H9 (cell line): ENCODE results near the gene IL1R2. TPM values are rescaled to one million over a fixed set of nuclear protein-coding genes. Genes with fewer than 3 reads are reported as not detected.

Source experiments
- DNase-seq: peaks from one replicate; pipeline ENCODE4 v3.0.0-alpha.2; 2017
- H2AFZ ChIP-seq: one replicate; pipeline ENCODE4 v1.6.1; 2013; ENCODE audit warnings: mild to moderate bottlenecking, low read length, control low read depth, moderate library complexity
- H2AK5ac ChIP-seq: 2 replicates; pipeline ENCODE4 v1.6.1; 2013; ENCODE audit warnings: low read length, control low read depth, mixed read lengths; ENCODE audit not compliant: insufficient read length
- H2BK120ac ChIP-seq: one replicate; pipeline ENCODE4 v1.6.1; 2013; ENCODE audit warnings: low read depth, mild to moderate bottlenecking, low read length, control low read depth, inconsistent platforms; ENCODE audit not compliant: poor library complexity, severe bottlenecking
- H2BK12ac ChIP-seq: 2 replicates; pipeline ENCODE4 v1.6.1; 2013; ENCODE audit warnings: low read length, control low read depth, mixed read lengths, low read depth; ENCODE audit not compliant: insufficient read length
- H2BK15ac ChIP-seq: 2 replicates; pipeline ENCODE4 v1.6.1; 2013; ENCODE audit warnings: low read depth, low read length, control low read depth
- H2BK20ac ChIP-seq: one replicate; pipeline ENCODE4 v1.6.1; 2013; ENCODE audit warnings: low read depth, mild to moderate bottlenecking, low read length, control low read depth, inconsistent platforms; ENCODE audit not compliant: poor library complexity, severe bottlenecking
- H2BK5ac ChIP-seq: 2 replicates; pipeline ENCODE4 v1.6.1; 2013; ENCODE audit warnings: low read length, control low read depth, mixed read lengths; ENCODE audit not compliant: insufficient read length
- H3K14ac ChIP-seq: 2 replicates; pipeline ENCODE4 v1.6.1; 2013; ENCODE audit warnings: low read length, control low read depth; ENCODE audit not compliant: insufficient read depth
- H3K18ac ChIP-seq: 2 replicates; pipeline ENCODE4 v1.6.1; 2013; ENCODE audit warnings: low read depth, mild to moderate bottlenecking, mixed read lengths, low read length, control low read depth; ENCODE audit not compliant: insufficient read length
- H3K23ac ChIP-seq: 2 replicates; pipeline ENCODE4 v1.6.1; 2013; ENCODE audit warnings: low read length, control low read depth, mixed read lengths, low read depth; ENCODE audit not compliant: insufficient read length
- H3K23me2 ChIP-seq: 2 replicates; pipeline ENCODE4 v1.6.1; 2013; ENCODE audit warnings: low read depth, mild to moderate bottlenecking, mixed read lengths, low read length, control low read depth; ENCODE audit not compliant: insufficient read length, poor library complexity, severe bottlenecking
- H3K27ac ChIP-seq: 2 replicates; pipeline ENCODE4 v1.5.1; 2013; ENCODE audit warnings: low read length, control low read depth, mixed read lengths, low read depth; ENCODE audit not compliant: insufficient read length
- H3K27me3 ChIP-seq: 2 replicates; pipeline ENCODE4 v1.6.1; 2013; ENCODE audit warnings: low read length, control low read depth, inconsistent platforms; ENCODE audit not compliant: insufficient read depth
- H3K4ac ChIP-seq: 2 replicates; pipeline ENCODE4 v1.6.1; 2013; ENCODE audit warnings: low read depth, mild to moderate bottlenecking, control low read depth, inconsistent platforms, low read length, moderate library complexity
- H3K4me1 ChIP-seq: 2 replicates; pipeline ENCODE4 v1.6.1; 2013; ENCODE audit warnings: low read length, control low read depth, inconsistent platforms; ENCODE audit not compliant: insufficient read depth
- H3K4me2 ChIP-seq: 2 replicates; pipeline ENCODE4 v1.6.1; 2013; ENCODE audit warnings: low read length, control low read depth, mixed read lengths; ENCODE audit not compliant: insufficient read length, insufficient read depth
- H3K56ac ChIP-seq: 2 replicates; pipeline ENCODE4 v1.6.1; 2013; ENCODE audit warnings: low read depth, mild to moderate bottlenecking, mixed read lengths, low read length, control low read depth; ENCODE audit not compliant: insufficient read length
- H3K79me1 ChIP-seq: 2 replicates; pipeline ENCODE4 v1.6.1; 2013; ENCODE audit warnings: low read depth, mild to moderate bottlenecking, moderate library complexity, low read length, control low read depth, inconsistent platforms; ENCODE audit not compliant: insufficient read depth, poor library complexity, severe bottlenecking
- H3K79me2 ChIP-seq: 2 replicates; pipeline ENCODE4 v1.6.1; 2013; ENCODE audit warnings: low read length, control low read depth, inconsistent platforms; ENCODE audit not compliant: insufficient read depth
- H3K9ac ChIP-seq: 2 replicates; pipeline ENCODE4 v1.6.1; 2013; ENCODE audit warnings: low read length, control low read depth, mixed read lengths; ENCODE audit not compliant: insufficient read length; ENCODE audit errors: extremely low read depth
- H3K9me3 ChIP-seq: one replicate; pipeline ENCODE4 v1.6.1; 2013; ENCODE audit warnings: low read depth, low read length, inconsistent platforms; ENCODE audit not compliant: control insufficient read depth
- H3T11ph ChIP-seq: one replicate; pipeline ENCODE4 v1.6.1; 2013; ENCODE audit warnings: mild to moderate bottlenecking, low read length, control low read depth, inconsistent platforms
- H4K20me1 ChIP-seq: one replicate; pipeline ENCODE4 v1.6.1; 2013; ENCODE audit not compliant: control insufficient read depth, insufficient read length, insufficient read depth
- H4K5ac ChIP-seq: 2 replicates; pipeline ENCODE4 v1.6.1; 2013; ENCODE audit warnings: low read depth, mild to moderate bottlenecking, mixed read lengths, low read length, control low read depth; ENCODE audit not compliant: insufficient read length
- H4K8ac ChIP-seq: replicated peaks from 2 replicates; pipeline ENCODE4 v1.6.1; 2013; ENCODE audit warnings: low read length, control low read depth, mixed read lengths, low read depth; ENCODE audit not compliant: insufficient read length
- H4K91ac ChIP-seq: 2 replicates; pipeline ENCODE4 v1.6.1; 2013; ENCODE audit warnings: low read depth, mild to moderate bottlenecking, moderate library complexity, mixed read lengths, low read length, control low read depth; ENCODE audit not compliant: insufficient read length
- H3K27ac Mint-ChIP-seq, 3 experiments: 2 replicates in 2 of 3; 3 replicates in 1 of 3; pipeline ENCODE4 v1.8.0; 2020 to 2021; ENCODE audit warnings: mixed read lengths in 3 of 3, mild to moderate bottlenecking in 1 of 3, moderate library complexity in 1 of 3
- H3K27me3 Mint-ChIP-seq: 2 replicates; pipeline ENCODE4 v1.8.0; 2021; ENCODE audit warnings: low read depth, mild to moderate bottlenecking, moderate library complexity, mixed read lengths
- H3K36me3 Mint-ChIP-seq, 3 experiments: 2 replicates in 2 of 3; 3 replicates in 1 of 3; pipeline ENCODE4 v1.8.0; 2020 to 2021; ENCODE audit warnings: low read depth in 3 of 3, mixed read lengths in 3 of 3; ENCODE audit not compliant: insufficient read depth in 1 of 3
- H3K4me1 Mint-ChIP-seq, 2 experiments: 2 replicates each; pipeline ENCODE4 v1.8.0; 2020; ENCODE audit warnings: mixed read lengths in 2 of 2
- H3K4me3 Mint-ChIP-seq, 2 experiments: 2 replicates in 1 of 2; 3 replicates in 1 of 2; pipeline ENCODE4 v1.8.0; 2020 to 2021; ENCODE audit warnings: mild to moderate bottlenecking in 2 of 2, mixed read lengths in 2 of 2, moderate library complexity in 1 of 2
- H3K9me3 Mint-ChIP-seq, 2 experiments: 2 replicates in 1 of 2; 3 replicates in 1 of 2; pipeline ENCODE4 v1.8.0; 2020; ENCODE audit warnings: mild to moderate bottlenecking in 2 of 2, mixed read lengths in 2 of 2, moderate library complexity in 1 of 2
- WGBS: extraction: QIAGEN DNeasy Blood & Tissue Kit; methylation state at CpG from one replicate; pipeline ENCODE4 v1.1.7; 2013; ENCODE audit warnings: missing lambda C conversion rate, low lambda C conversion rate, mixed read lengths; ENCODE audit not compliant: insufficient read length; ENCODE audit errors: extremely low coverage; 5-methylcytosine and 5-hydroxymethylcytosine counted together
- total RNA-seq: library from RNA; stranded (reverse); gene quantifications from 2 replicates; pipeline ENCODE4 v1.2.1, GENCODE V29; 2021
- TF ChIP-seq, protein P1 (sequence below): fragments of 200-600 bp; sonication (generic); conservative IDR thresholded peaks from 3 replicates; pipeline ENCODE4 v1.8.0; 2021; ENCODE audit warnings: antibody characterized with exemption, mild to moderate bottlenecking

The IL1R2 gene
- total RNA-seq, 1 experiment from 2014 or later: not detected

DNA sequence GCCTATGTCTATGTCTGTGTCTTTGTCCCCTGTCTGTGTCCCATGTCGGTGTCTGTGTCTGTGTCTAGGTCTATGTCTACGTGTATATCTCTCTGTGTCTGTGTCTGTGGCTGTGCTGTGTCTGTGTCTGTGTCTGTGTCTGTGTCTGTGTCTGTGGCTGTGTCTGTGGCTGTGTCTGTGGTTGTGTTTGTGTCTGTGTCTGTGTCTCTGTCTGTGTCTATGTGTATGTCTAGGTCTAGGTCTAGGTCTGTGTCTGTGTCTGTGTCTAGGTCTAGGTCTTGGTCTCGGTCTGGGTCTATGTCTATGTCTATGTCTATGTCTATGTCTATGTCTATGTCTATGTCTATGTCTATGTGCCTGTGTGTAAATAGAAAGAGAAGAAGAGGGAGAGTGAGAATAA is 11.9 kb downstream of the IL1R2 start:
- no peaks in the 10 kb centered on the region for H3K79me2 ChIP-seq
- H4K5ac ChIP-seq: no peak overlapping the region
- H3K9ac ChIP-seq: no peak overlapping the region
- H3K27me3 Mint-ChIP-seq: peaks cover 17% of the 10 kb centered on the region
- TF ChIP-seq, protein P1, sequence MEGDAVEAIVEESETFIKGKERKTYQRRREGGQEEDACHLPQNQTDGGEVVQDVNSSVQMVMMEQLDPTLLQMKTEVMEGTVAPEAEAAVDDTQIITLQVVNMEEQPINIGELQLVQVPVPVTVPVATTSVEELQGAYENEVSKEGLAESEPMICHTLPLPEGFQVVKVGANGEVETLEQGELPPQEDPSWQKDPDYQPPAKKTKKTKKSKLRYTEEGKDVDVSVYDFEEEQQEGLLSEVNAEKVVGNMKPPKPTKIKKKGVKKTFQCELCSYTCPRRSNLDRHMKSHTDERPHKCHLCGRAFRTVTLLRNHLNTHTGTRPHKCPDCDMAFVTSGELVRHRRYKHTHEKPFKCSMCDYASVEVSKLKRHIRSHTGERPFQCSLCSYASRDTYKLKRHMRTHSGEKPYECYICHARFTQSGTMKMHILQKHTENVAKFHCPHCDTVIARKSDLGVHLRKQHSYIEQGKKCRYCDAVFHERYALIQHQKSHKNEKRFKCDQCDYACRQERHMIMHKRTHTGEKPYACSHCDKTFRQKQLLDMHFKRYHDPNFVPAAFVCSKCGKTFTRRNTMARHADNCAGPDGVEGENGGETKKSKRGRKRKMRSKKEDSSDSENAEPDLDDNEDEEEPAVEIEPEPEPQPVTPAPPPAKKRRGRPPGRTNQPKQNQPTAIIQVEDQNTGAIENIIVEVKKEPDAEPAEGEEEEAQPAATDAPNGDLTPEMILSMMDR: no peak
- no peak overlapping the region for H3K14ac ChIP-seq
- H3K56ac ChIP-seq: no peak overlapping the region
- no peak overlapping the region for H4K91ac ChIP-seq
- no peak overlapping the region for H2AK5ac ChIP-seq
- H3K23me2 ChIP-seq: no peaks in the 10 kb centered on the region
- no peaks in the 10 kb centered on the region for H3K79me1 ChIP-seq
- no peak overlapping the region for H2BK15ac ChIP-seq
- H2BK20ac ChIP-seq: no peak overlapping the region
- H3K9me3 Mint-ChIP-seq: no peaks in the 10 kb centered on the region
- H3K9me3 ChIP-seq: no peaks in the 10 kb centered on the region
- no peaks in the 10 kb centered on the region for H4K20me1 ChIP-seq
- no peak overlapping the region for H2BK120ac ChIP-seq
- H2BK12ac ChIP-seq: no peak overlapping the region
- H3K4me2 ChIP-seq: no peak overlapping the region
- DNase-seq: no peak
- H3K4ac ChIP-seq: no peak overlapping the region
- no peak overlapping the region for H3K18ac ChIP-seq
- H3K27me3 ChIP-seq: no peaks in the 10 kb centered on the region
- H2AFZ ChIP-seq: no peak overlapping the region
- H3K27ac ChIP-seq: no peak overlapping the region
- WGBS: no CpG with 5 or more reads among the region's 3 CpGs
- H4K8ac ChIP-seq: no peak overlapping the region
- no peak overlapping the region for H2BK5ac ChIP-seq
- H3K4me1 Mint-ChIP-seq: peaks cover 0 to 5% of the 10 kb centered on the region in 2 experiments; a peak in 2 of 4 replicates
- H3K4me3 Mint-ChIP-seq: no peak overlapping the region
- no peaks in the 10 kb centered on the region for H3K36me3 Mint-ChIP-seq
- no peak overlapping the region for H3T11ph ChIP-seq
- H3K4me1 ChIP-seq: no peaks in the 10 kb centered on the region
- no peak overlapping the region for H3K23ac ChIP-seq
- H3K27ac Mint-ChIP-seq: no peak overlapping the region
